WI38 (cell line): Measurements from ENCODE around the gene FOSB.

ENCODE experiments used
- H3K4me3 ChIP-seq: 2 replicates; pipeline ENCODE4 v1.5.1; 2011; ENCODE audit warnings: low read depth, mild to moderate bottlenecking, control low read depth, low read length
- TF ChIP-seq, protein P1 (sequence below): IDR thresholded peaks from 2 replicates; pipeline ENCODE4 v1.5.1; 2012; ENCODE audit warnings: low read depth, mild to moderate bottlenecking, control low read depth, low read length

The FOSB gene

DNA sequence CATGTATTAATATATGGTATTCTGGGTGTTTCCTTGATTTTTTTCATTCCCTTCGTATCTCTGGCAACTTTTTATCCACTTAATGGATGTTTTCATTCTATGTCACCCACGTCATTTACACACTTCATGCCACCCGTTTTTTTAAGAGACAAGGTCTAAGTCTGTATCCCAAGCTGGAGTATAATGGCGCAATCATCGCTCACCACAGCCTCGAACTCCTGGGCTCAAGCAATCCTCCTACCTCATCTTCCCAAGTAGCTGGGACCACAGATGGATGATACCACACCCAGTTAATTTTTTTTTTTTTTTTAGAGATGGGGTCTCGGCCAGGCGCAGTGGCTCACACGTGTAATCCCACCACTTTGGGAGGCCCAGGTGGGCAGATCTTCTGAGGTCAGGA is 36.1 kb downstream of the FOSB start:
- H3K4me3 ChIP-seq = no peak overlapping the region
- TF ChIP-seq, protein P1, sequence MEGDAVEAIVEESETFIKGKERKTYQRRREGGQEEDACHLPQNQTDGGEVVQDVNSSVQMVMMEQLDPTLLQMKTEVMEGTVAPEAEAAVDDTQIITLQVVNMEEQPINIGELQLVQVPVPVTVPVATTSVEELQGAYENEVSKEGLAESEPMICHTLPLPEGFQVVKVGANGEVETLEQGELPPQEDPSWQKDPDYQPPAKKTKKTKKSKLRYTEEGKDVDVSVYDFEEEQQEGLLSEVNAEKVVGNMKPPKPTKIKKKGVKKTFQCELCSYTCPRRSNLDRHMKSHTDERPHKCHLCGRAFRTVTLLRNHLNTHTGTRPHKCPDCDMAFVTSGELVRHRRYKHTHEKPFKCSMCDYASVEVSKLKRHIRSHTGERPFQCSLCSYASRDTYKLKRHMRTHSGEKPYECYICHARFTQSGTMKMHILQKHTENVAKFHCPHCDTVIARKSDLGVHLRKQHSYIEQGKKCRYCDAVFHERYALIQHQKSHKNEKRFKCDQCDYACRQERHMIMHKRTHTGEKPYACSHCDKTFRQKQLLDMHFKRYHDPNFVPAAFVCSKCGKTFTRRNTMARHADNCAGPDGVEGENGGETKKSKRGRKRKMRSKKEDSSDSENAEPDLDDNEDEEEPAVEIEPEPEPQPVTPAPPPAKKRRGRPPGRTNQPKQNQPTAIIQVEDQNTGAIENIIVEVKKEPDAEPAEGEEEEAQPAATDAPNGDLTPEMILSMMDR = no peak

DNA sequence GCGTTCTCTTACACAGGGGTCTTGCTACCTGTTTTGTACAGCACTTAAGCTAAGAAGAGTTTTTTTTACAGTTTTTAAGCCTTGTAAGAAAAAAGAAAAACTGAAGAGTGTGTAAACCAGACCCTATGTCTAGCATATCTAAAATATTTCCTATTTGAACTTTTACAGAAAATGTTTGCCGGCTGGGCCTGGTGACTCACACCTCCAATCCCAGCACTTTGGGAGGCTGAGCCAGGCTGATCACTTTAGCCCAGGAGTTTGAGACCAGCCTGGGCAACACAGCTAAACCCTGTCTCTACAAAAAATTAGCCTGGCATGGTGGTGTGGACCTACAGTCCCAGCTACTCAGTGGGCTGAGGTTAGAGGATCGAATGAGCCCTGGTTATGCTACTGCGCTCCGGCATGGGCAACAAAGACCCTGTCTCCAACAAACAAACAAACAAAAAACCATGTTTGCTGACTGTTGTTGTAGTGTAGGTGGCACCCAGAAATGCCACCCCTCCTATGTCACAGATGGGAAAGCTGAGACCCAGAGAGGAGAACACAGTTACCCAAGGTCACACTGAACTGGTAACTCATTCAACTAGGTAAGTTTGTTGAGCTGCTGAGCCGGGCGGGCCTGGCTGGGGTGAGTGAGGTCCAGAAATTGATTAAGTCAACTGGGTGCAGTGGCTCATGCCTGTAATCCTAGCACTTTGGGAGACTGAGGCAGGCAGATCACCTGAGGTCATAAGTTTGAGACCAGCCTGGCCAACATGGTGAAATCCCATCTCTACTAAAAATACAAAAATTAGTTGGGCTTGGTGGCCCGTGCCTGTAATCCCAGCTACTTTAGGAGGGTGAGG is 37.6 kb downstream of the FOSB start:
- H3K4me3 ChIP-seq = no peak overlapping the region
- TF ChIP-seq, protein P1 = no peak

DNA sequence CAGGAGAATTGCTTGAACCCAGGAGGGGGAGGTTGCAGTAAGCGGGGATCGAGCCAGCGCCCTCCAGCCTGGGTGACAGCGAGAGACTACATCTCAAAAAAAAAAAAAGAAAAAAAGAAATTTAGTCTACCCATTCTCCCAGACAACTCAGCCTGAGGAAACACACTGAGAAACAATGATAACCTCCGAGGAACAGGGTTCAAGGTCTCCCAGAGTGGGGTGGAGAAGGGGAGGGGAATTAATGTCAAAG is 38.1 kb downstream of the FOSB start:
- TF ChIP-seq, protein P1 = no peak
- peak overlapping the region; percentile 83; the same call in 1 of the 2 replicates for H3K4me3 ChIP-seq

DNA sequence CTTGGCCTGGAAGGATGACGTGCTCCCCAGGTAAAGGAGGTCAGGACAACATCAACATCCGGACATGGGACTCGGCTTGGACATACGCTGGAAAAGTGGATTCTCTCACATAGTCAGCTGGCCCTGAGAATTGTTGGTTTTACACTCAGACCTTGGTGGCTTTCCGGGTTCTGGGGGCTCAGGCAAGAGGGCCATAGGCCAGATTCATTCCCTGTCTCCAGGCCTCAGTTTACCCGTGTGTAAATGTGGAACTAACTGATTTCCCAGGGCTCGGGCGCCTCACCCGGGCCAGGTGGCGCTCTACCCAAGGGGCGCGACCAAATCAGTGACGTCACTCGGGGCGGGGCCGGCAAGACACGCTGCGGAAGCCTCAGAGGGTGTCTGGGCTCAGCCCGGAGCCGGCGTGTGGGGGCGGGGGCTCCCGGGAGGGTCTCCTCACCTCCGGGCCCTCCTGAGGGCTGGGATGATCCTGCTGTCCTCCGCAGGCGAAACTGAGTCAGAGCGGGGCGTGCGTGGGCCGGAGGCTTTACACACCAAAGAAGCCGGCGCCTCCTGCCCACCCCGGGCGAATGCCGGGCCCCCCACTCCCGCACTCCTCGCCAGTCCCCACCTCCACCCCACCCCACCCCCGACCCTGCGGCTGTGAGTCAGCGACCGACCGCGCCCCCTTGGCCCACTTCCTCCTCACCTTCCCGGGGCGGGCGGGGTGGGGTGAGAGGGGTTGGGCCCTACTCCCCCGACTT is 38.6 kb downstream of the FOSB start:
- TF ChIP-seq, protein P1 = peak; percentile 39
- H3K4me3 ChIP-seq = peak overlapping the region; percentile 83

DNA sequence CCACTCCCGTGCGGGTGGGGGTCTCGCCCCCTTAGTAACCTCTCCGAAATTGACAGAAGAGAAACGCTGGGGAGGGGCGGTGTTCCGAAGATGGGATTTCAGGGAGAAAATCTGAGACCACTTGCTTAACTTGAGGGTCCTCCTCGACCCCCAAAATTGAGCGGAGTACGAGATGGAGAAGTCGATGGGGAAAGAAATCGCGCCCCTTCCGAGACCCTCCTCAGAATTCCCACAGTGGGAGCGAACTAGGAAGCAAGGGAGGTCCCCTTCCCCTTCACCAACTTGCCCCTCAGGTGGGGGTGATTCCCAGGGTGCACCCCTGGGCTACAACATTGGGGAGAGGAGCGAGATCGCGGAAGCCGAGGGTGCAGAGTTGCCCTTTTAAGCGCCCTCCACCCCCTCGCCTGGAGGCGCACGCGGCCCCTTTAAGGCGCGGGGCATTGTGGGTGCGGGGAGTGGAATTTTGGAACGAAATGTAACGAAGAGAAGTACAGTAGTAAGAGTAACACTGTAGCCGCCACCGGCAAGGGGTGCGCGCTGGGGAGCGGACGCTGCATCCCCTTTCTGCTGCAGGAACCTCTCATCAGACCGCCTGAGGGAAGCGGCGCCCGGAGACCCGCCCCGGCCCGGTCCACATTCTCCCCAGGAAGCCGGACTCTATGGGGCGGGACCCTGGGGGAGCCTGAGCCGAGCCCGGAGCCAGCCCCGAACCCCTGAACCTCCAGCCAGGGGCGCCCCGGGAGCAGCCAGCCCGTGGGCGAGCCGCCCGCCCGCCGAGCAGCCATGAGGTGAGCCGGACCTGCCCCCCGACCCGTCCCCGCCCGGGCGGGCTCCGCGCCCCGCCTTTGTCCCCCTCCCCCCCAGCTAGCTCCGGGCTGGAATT is 39.4 kb downstream of the FOSB start, which contains the start of gene VASP:
Gene VASP, plus strand, starts transcription at position 491 of the 883 bp plus-strand sequence. Its CDS starts 293 bp downstream, at position 784.
- TF ChIP-seq, protein P1 = no peak
- H3K4me3 ChIP-seq = peak within 1 kb of the TSS; percentile 83

DNA sequence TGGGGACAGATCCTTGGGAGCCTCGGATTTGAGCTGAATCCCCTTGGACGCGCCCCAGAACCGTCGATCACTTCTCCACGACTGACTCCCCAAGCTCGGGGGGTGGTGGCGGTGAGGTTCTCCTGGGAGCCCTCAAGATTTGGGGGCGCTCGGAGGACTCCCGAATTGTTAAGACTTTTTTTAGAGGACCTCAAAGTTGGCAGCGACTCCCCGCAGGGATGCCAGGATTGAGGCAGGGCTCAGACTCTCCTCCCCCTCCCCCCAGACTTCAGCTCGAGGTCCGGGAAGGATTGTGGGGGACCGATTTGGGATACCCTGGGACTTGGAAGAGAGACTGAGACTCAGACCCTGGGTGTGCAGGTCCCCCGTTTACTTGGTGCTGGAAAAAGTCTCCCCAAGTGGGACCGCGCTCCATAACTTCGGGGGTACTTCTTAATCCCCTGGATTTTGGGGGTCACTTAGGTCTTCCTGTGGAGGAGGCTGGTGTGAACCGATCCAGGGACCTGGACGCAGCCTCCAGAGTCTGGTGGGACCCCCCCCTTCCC is 40.1 kb downstream of the FOSB start:
- TF ChIP-seq, protein P1 = no peak
- H3K4me3 ChIP-seq = peak overlapping the region; percentile 83
